Type B pancreatic cell (in vitro differentiated cells): ENCODE data around the gene QKI. TPM values are rescaled to one million over a fixed set of nuclear protein-coding genes. Genes with fewer than 3 reads are reported as not detected.
A peak's percentile ranks its signal among the peaks of the same experiment; 100 is the strongest.

Source experiments
- DNase-seq: peaks from one replicate; pipeline ENCODE4 v3.0.0; 2021; ENCODE audit warnings: mixed read lengths; ENCODE audit not compliant: unreplicated experiment; ENCODE audit errors: extremely low spot score
- H3K27ac Mint-ChIP-seq: 2 replicates; pipeline ENCODE4 v1.8.0; 2021; ENCODE audit warnings: mild to moderate bottlenecking, mixed read lengths
- H3K27me3 Mint-ChIP-seq: 2 replicates; pipeline ENCODE4 v1.8.0; 2021; ENCODE audit warnings: mixed read lengths
- H3K36me3 Mint-ChIP-seq: 2 replicates; pipeline ENCODE4 v1.8.0; 2021; ENCODE audit warnings: mixed read lengths
- H3K4me1 Mint-ChIP-seq: one replicate; pipeline ENCODE4 v1.8.0; 2021; ENCODE audit warnings: mixed read lengths; ENCODE audit not compliant: unreplicated experiment
- H3K4me3 Mint-ChIP-seq: 2 replicates; pipeline ENCODE4 v1.8.0; 2021; ENCODE audit warnings: mild to moderate bottlenecking, mixed read lengths
- H3K9me3 Mint-ChIP-seq: 2 replicates; pipeline ENCODE4 v1.8.0; 2021; ENCODE audit warnings: mixed read lengths
- CTCF ChIP-seq: fragments of 200-600 bp; sonication (generic); conservative IDR thresholded peaks from 2 replicates; pipeline ENCODE4 v1.5.0; 2021; ENCODE audit warnings: antibody characterized with exemption, mild to moderate bottlenecking
- total RNA-seq: library from RNA; stranded (reverse); gene quantifications from 2 replicates; pipeline ENCODE4 v1.2.1, GENCODE V29; 2021; ENCODE audit warnings: low replicate concordance

Gene QKI
- total RNA-seq, 1 donor from 2014 or later, result 150 TPM

GRCh38 chr6:163393923-163394322 lies 20.6 kb upstream of the QKI start:
- H3K4me1 Mint-ChIP-seq, result peaks cover 39% of the 10 kb centered on the region
- no peak overlapping the region for H3K27ac Mint-ChIP-seq
- no peaks in the 10 kb centered on the region for H3K36me3 Mint-ChIP-seq
- no peaks in the 10 kb centered on the region for H3K27me3 Mint-ChIP-seq
- no peak overlapping the region for H3K4me3 Mint-ChIP-seq
- DNase-seq, result no peak
- H3K9me3 Mint-ChIP-seq, result no peaks in the 10 kb centered on the region
- TF ChIP-seq CTCF, result no peak

- peaks cover 39% of the 10 kb centered on the region for H3K4me1 Mint-ChIP-seq
- no peak overlapping the region for H3K27ac Mint-ChIP-seq
These were observed 19.9 kb upstream of the QKI start for GRCh38 chr6:163394659-163395058.

GRCh38 chr6:163395122-163395830 lies 19.2 kb upstream of the QKI start:
- Mint-ChIP-seq H3K4me1 (peaks cover 39% of the 10 kb centered on the region), H3K36me3 (no peaks in the 10 kb centered on the region), H3K27me3 (no peaks in the 10 kb centered on the region), H3K9me3 (no peaks in the 10 kb centered on the region), H3K4me3 (peak overlapping the region; percentile 27), H3K27ac (peak overlapping the region; percentile 55)
- TF ChIP-seq CTCF, result no peak
- no peak for DNase-seq

More at GRCh38 chr6:163394659-163395058, 19.9 kb upstream of the QKI start:
- Mint-ChIP-seq H3K27me3 (no peaks in the 10 kb centered on the region), H3K36me3 (no peaks in the 10 kb centered on the region), H3K9me3 (no peaks in the 10 kb centered on the region), H3K4me3 (no peak overlapping the region)
- DNase-seq, result no peak
- no peak for TF ChIP-seq CTCF

- H3K36me3 Mint-ChIP-seq, result no peaks in the 10 kb centered on the region
- no peak for TF ChIP-seq CTCF
- peak overlapping the region; percentile 90 for H3K4me3 Mint-ChIP-seq
- no peak for DNase-seq
- H3K27me3 Mint-ChIP-seq, result no peaks in the 10 kb centered on the region
- H3K4me1 Mint-ChIP-seq, result peaks cover 39% of the 10 kb centered on the region
- H3K27ac Mint-ChIP-seq, result peak overlapping the region; percentile 55
- no peaks in the 10 kb centered on the region for H3K9me3 Mint-ChIP-seq
These were observed 18.7 kb upstream of the QKI start for GRCh38 chr6:163395831-163396185.

GRCh38 chr6:163397326-163397725 lies 17.2 kb upstream of the QKI start:
- Mint-ChIP-seq H3K36me3 (no peaks in the 10 kb centered on the region), H3K27ac (no peak overlapping the region), H3K9me3 (no peaks in the 10 kb centered on the region), H3K4me3 (no peak overlapping the region), H3K27me3 (no peaks in the 10 kb centered on the region), H3K4me1 (peaks cover 33% of the 10 kb centered on the region)
- no peak for TF ChIP-seq CTCF
- no peak for DNase-seq
